Cardiac muscle cell (in vitro differentiated cells and primary cell): ENCODE data around the gene AFTPH. TPM values are rescaled to one million over a fixed set of nuclear protein-coding genes. Genes with fewer than 3 reads are reported as not detected.

Experiments
- DNase-seq, 2 donors: peaks; one replicate each; pipeline versions ENCODE4 v3.0.0 to v3.0.0-alpha.2; 2010 to 2017; ENCODE audit warnings: low read depth in 1 of 2, low spot score in 1 of 2
- H3K27ac ChIP-seq: fragments of 200-600 bp; sonication (generic); 2 replicates; pipeline ENCODE4 v1.5.1; 2016
- H3K27me3 ChIP-seq: fragments of 200-600 bp; sonication (generic); 2 replicates; pipeline ENCODE4 v1.6.0; 2016; ENCODE audit warnings: control low read depth
- H3K36me3 ChIP-seq: fragments of 200-600 bp; sonication (generic); 2 replicates; pipeline ENCODE4 v1.5.1; 2016; ENCODE audit warnings: control low read depth
- H3K4me1 ChIP-seq: fragments of 200-600 bp; sonication (generic); 2 replicates; pipeline ENCODE4 v1.8.1; 2017; ENCODE audit warnings: low read depth, mild to moderate bottlenecking, mixed run types
- H3K4me3 ChIP-seq: fragments of 200-600 bp; sonication (generic); 2 replicates; pipeline ENCODE4 v1.5.1; 2016; ENCODE audit warnings: mild to moderate bottlenecking
- H3K9me3 ChIP-seq: fragments of 200-600 bp; sonication (generic); 2 replicates; pipeline ENCODE4 v1.5.1; 2017; ENCODE audit warnings: low read depth, mild to moderate bottlenecking, control low read depth
- CTCF ChIP-seq: IDR thresholded peaks from 2 replicates; pipeline ENCODE4 v1.5.1; 2012; ENCODE audit warnings: low read depth, mild to moderate bottlenecking, low read length
- polyA plus RNA-seq: library from polyadenylated mRNA; unstranded; fragments of >200 nt; fragmentation: Nextera tagmentation; extraction: Ambion mirVana; gene quantifications from 2 replicates; pipeline ENCODE4 v1.2.1, GENCODE V29; 2016
- total RNA-seq: library from RNA; depleted of rRNA; stranded (reverse); fragments of >200 nt; gene quantifications from 2 replicates; pipeline ENCODE4 v1.2.3, GENCODE V29; 2016

AFTPH gene
- total and polyA plus RNA-seq, 2 experiments from 2014 or later = 7.1 to 18.5 TPM

- no peak for TF ChIP-seq CTCF
- no peak for DNase-seq
- no peaks in the 10 kb centered on the region for H3K27me3 ChIP-seq
- no peak overlapping the region for H3K4me3 ChIP-seq
- H3K4me1 ChIP-seq = peaks cover 10% of the 10 kb centered on the region
- peaks cover 8% of the 10 kb centered on the region for H3K36me3 ChIP-seq
- H3K9me3 ChIP-seq = no peaks in the 10 kb centered on the region
- no peak overlapping the region for H3K27ac ChIP-seq
Observed at GRCh38 chr2:64627860-64628841, 104.0 kb downstream of the AFTPH start.

DNA sequence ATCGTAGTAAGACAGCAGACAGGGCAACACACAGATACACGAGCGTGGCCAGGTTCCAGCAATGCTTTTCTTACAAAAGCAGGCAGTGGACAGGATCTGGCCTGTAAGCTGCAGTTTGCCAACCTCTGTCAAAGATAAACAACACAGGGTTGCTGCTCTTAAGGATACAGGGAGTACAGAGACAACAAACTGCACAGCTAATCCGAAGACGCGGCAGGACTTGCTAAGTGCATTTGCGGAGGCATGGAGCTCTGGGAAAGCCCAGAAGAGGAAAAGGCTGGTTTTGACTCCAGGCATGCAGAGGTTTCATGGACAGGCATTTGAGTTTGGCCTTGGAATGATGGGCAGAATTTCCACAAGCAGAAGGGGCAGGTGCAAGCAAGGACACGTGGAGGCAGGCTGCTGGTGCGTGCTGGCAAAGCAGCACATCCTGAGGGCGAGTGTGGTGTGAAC, 105.2 kb downstream of the AFTPH start:
- H3K9me3 ChIP-seq = no peaks in the 10 kb centered on the region
- TF ChIP-seq CTCF = no peak
- no peak overlapping the region for H3K27ac ChIP-seq
- peaks cover 12% of the 10 kb centered on the region for H3K4me1 ChIP-seq
- DNase-seq = no peak
- H3K36me3 ChIP-seq = peaks cover 16% of the 10 kb centered on the region
- no peak overlapping the region for H3K4me3 ChIP-seq
- no peaks in the 10 kb centered on the region for H3K27me3 ChIP-seq

DNA sequence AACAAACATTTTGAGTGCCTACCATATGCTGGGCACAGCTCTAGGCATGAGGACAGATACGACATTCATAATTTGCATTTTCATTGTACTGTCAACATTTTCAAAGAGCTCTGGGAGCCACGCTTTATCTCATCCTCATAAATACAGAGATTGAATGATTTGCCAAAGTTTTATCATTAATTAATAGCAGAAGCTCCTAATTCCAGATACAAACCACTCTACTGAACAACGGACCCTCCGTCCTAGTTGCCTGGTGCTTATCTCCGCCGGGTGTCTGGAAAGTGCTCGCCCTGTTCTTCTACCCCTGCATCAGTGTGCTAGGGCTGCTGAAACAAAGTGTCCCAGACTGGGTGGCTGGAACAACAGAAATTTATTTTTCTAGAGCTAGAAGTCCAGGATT, 105.7 kb downstream of the AFTPH start:
- Histone ChIP-seq H3K36me3 (peaks cover 19% of the 10 kb centered on the region), H3K4me1 (peaks cover 14% of the 10 kb centered on the region), H3K27me3 (no peaks in the 10 kb centered on the region), H3K4me3 (no peak overlapping the region), H3K9me3 (no peaks in the 10 kb centered on the region), H3K27ac (peak overlapping the region; percentile 31)
- DNase-seq = no peak
- TF ChIP-seq CTCF = no peak

DNA sequence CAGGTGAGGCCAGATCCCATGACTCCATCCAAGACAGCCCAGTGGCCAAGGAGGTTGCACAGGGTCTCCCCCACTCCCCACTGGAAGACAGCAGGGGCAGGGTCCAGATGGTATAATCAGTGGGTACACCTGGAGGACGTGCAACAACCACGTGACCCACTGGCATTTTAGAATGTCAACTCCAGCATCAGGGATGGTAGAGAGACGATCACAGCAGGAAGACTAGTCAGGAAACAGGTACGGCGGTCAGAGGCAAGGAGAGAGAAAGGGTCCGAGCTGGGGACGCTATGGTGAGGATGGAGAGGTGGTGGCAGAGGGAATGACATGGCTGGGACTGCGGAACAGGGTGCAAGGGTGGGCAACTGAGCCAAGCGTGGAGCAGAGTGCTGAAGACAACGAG, 106.6 kb downstream of the AFTPH start:
- TF ChIP-seq CTCF = no peak
- no peaks in the 10 kb centered on the region for H3K27me3 ChIP-seq
- no peak overlapping the region for H3K4me3 ChIP-seq
- no peak for DNase-seq
- H3K36me3 ChIP-seq = peaks cover 26% of the 10 kb centered on the region
- peaks cover 14% of the 10 kb centered on the region for H3K4me1 ChIP-seq
- H3K9me3 ChIP-seq = no peaks in the 10 kb centered on the region
- H3K27ac ChIP-seq = no peak overlapping the region

- H3K4me3 ChIP-seq = no peak overlapping the region
- DNase-seq = no peak
- peaks cover 11% of the 10 kb centered on the region for H3K4me1 ChIP-seq
- no peak for TF ChIP-seq CTCF
- H3K27me3 ChIP-seq = no peaks in the 10 kb centered on the region
- H3K27ac ChIP-seq = no peak overlapping the region
- H3K9me3 ChIP-seq = no peaks in the 10 kb centered on the region
- peaks cover 34% of the 10 kb centered on the region for H3K36me3 ChIP-seq
Observed at GRCh38 chr2:64631771-64632170, 107.6 kb downstream of the AFTPH start.
